GM12891 (cell line): ENCODE data around the gene AIG1.
A peak's percentile ranks its signal among the peaks of the same experiment; 100 is the strongest.

Experiments used
- DNase-seq: peaks from one replicate; pipeline ENCODE4 v3.0.0; 2011; ENCODE audit warnings: low spot score; ENCODE audit not compliant: insufficient read length
- FAIRE-seq: peaks from 2 replicates; lab custom pipeline; 2011; peaks lifted over from hg19 to GRCh38; lab: Jason Lieb, UNC
- PAX5 ChIP-seq: IDR thresholded peaks from 2 replicates; pipeline ENCODE4 v1.6.1; 2011; ENCODE audit warnings: low read length, moderate library complexity, mild to moderate bottlenecking; ENCODE audit not compliant: insufficient read depth, severe bottlenecking
- POLR2A ChIP-seq: IDR thresholded peaks from 2 replicates; pipeline ENCODE4 v1.6.1; 2011; ENCODE audit warnings: low read depth, low read length, control low read depth
- POLR2AphosphoS5 ChIP-seq: IDR thresholded peaks from 2 replicates; pipeline ENCODE4 v1.6.1; 2011; ENCODE audit warnings: low read depth, low read length, control low read depth
- POU2F2 ChIP-seq: IDR thresholded peaks from 2 replicates; pipeline ENCODE4 v1.6.1; 2011; ENCODE audit warnings: low read depth, mild to moderate bottlenecking, control low read depth, low read length, moderate library complexity
- SPI1 ChIP-seq: IDR thresholded peaks from 2 replicates; pipeline ENCODE4 v1.6.1; 2011; ENCODE audit warnings: low read depth, low read length, control low read depth
- TAF1 ChIP-seq: IDR thresholded peaks from 2 replicates; pipeline ENCODE4 v1.6.1; 2011; ENCODE audit warnings: low read depth, low read length, control low read depth

AIG1 gene

GRCh38 chr6:143053856-143054255 is 6.8 kb upstream of the AIG1 start:
- FAIRE-seq = no peak
- TF ChIP-seq POLR2AphosphoS5 (no peak), POLR2A (no peak), POU2F2 (no peak), SPI1 (no peak), TAF1 (no peak), PAX5 (no peak)
- no peak for DNase-seq

DNA sequence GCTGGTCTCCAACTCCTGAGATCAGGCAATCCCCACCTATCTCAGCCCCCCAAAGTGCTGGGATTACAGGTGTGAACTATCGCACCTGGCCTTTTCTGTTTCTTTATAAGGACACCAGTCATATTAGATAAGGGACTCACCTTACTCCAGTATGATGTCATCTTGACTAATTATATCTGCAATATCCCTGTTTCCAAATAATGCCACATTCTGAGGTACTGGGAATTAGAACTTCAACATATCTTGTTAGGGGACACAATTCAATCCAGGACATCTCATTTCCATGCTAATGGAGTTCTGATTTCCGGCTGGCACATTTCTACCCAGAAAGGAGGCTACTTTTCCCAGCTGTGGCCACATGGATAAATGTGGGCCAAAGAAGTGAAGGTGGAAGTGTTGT is 6.4 kb upstream of the AIG1 start:
- FAIRE-seq = no peak
- no peak for TF ChIP-seq POLR2A
- DNase-seq = no peak

DNA sequence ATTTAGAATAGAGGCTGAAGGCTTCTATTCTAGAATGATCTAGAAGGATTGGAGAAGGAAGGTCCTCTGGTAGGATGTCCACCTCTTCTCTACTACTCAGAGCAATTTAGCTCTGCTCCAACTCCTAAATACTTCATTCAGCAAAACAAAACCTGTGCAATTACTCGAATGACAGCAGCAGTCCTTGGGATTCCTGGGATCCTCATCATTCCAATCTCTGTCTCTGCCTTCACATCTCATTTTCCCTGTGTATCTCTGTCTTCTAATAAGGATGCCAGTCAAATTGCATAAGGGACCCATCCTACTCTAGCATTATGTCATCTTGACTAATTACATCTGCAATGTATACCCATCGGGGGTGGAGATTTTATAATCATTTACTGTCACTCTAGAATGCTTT is 5.5 kb upstream of the AIG1 start:
- TF ChIP-seq POU2F2 = no peak
- TF ChIP-seq PAX5 = no peak
- TF ChIP-seq TAF1 = no peak
- TF ChIP-seq SPI1 = no peak
- no peak for TF ChIP-seq POLR2AphosphoS5
- TF ChIP-seq POLR2A = no peak
- DNase-seq (no peak), FAIRE-seq (no peak)

DNA sequence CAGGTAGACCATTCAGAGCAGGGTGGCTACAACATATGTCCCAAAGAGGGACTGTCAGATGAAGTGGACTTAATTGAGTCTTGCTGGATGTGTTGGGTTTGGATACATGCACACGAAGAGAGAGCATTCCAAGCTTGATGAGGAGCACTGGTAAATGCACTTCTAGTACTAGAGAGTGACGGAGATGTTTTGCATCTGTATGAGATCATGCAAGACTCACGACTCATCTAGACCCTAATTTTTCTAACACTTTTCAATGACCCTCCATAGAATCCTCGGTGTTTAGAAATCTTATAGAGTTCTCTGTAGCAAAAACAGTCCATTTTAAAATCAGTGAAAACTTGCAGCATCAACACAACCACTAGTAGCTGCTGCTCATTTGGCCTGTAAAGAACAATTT is 4.8 kb upstream of the AIG1 start:
- DNase-seq (no peak), FAIRE-seq (no peak)
- no peak for TF ChIP-seq POLR2A
- no peak for TF ChIP-seq POLR2AphosphoS5
- no peak for TF ChIP-seq PAX5
- TF ChIP-seq POU2F2 = no peak
- TF ChIP-seq TAF1 = no peak
- no peak for TF ChIP-seq SPI1

DNA sequence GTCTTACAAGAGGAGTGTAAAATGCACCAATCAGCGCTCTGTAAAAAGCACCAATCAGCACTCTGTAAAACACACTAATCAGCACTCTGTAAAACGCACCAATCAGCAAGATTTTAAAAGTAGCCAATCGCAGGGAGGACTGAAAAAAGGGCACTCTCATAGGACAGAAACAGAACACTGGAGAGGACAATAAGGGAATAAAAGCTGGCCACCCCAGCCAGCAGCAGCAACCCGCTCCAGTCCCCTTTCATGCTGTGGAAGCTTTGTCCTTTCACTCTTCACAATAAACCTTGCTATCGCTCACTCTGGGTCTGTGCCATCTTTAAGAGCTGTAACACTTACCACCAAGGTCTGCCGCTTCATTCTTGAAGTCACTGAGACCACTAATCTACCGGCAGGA is 1.7 kb upstream of the AIG1 start:
- no peak for DNase-seq
- TF ChIP-seq TAF1 = no peak
- TF ChIP-seq POLR2A = no peak
- no peak for TF ChIP-seq PAX5
- no peak for TF ChIP-seq POU2F2
- TF ChIP-seq POLR2AphosphoS5 = no peak
- TF ChIP-seq SPI1 = no peak
- no peak for FAIRE-seq

GRCh38 chr6:143059663-143060353 is 881 bp upstream of the AIG1 start:
- peak; percentile 81 for FAIRE-seq
- TF ChIP-seq TAF1 (no peak), PAX5 (no peak), POLR2AphosphoS5 (no peak), POU2F2 (no peak), SPI1 (no peak; the same call in 1 of the 2 replicates)
- DNase-seq = no peak

DNA sequence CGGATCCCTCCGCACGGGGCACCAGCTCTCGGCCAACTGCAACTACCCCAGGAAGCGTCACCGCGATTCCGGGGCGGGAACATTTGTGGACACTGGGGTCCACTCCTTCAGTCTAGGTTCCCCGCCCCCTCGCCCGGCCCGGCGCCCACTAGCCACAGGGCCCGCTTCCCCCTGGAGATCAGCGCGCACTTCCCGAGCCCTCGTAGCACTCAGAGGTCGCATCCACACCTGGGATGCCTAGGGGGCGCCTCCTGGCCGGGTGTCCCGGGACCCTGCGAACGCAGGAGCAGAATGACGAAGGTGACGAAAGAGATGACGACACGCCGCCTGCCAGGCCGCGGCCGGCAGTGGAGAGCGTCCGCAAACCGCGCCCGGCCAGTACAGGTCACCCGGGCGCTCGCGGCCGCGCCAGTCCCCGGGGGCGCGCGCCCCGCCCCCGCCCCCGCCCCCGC is 309 bp upstream of the AIG1 start:
- TF ChIP-seq POU2F2 (peak; percentile 48; the same call in 1 of the 2 replicates), SPI1 (no peak), PAX5 (no peak), POLR2AphosphoS5 (peak; percentile 43), POLR2A (no peak), TAF1 (peak; percentile 36; the same call in 1 of the 2 replicates)
- DNase-seq = peak; percentile 59
- FAIRE-seq = no peak

DNA sequence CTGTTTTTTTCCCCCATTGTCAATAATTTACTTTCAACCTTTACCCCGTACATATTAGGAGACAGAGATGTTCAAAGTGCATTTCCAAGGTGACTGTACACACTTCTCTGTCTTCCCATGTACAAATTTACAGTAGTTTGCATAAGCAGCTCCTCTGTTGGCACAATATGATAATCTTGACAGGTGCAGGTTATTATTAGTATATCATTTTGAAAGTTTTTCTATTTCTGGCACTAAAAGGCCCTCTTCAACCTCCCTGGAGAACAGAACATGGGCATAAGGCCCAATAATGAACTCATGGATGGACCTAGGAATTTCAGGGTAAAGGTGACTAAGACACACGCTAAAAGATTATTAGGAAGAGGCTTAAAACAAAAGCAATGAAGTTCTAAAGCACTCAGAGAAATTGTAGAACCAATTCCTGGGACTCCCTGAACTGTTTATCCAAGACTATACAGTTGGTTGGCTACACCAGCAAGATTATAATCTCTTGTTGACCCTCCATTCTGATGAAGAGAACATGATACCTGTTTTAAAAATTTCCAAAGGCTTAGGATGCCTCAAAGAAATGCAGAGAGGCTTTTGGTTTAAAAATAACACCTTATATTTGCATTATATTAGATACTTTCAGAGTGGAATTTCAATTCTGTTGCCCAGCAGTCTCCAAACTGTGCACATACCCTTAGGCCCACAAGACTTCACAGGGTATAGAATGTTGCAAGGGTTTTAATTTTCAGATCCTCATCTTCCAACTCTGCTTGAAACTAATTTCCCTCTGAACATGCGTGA is 1.1 kb downstream of the AIG1 start:
- TF ChIP-seq PAX5 (no peak), POLR2A (no peak), POU2F2 (no peak), SPI1 (no peak), POLR2AphosphoS5 (no peak), TAF1 (no peak)
- FAIRE-seq (peak; percentile 64), DNase-seq (no peak)

- DNase-seq (no peak), FAIRE-seq (peak; percentile 5)
- TF ChIP-seq POLR2A (no peak), SPI1 (no peak), TAF1 (no peak), POU2F2 (no peak), POLR2AphosphoS5 (no peak), PAX5 (no peak)
These were observed 1.9 kb downstream of the AIG1 start for GRCh38 chr6:143062551-143062950.
